ENCODE results near the gene BCAS1.

Gene BCAS1

DNA sequence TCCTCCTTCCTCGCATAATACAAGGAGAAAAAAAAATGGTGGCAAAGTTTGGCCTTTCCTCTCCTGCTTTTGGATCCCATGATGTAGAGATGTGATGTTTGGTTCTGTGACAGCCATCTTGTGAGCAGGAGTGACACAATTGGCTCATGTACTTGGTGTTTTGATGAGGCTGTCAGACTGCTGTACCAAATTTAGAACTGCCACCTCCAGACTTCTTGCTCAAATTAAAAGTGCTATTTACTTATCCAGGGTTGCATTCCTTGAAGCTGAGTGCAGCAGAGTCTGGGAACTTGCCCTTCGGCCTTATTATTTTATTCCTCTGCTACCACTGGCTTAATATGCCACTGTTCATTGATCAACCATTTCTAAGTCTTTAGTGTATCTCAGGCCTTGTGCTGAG lies 21.9 kb downstream of the BCAS1 start:
- Histone ChIP-seq H3K79me2 (no peaks in the 10 kb centered on the region), H3K9ac (no peak overlapping the region), H3K27me3 (ENCODE audit: control insufficient read depth, insufficient read depth, low read length) (no peaks in the 10 kb centered on the region), H3K9me3 (ENCODE audit: control insufficient read depth, low read length) (no peaks in the 10 kb centered on the region), H3K4me1 (no peaks in the 10 kb centered on the region), H3K27ac (no peak overlapping the region), H3K4me2 (ENCODE audit: low read length) (no peak overlapping the region), H2AFZ (no peak overlapping the region), H3K36me3 (ENCODE audit: control insufficient read depth, insufficient read depth, low read length) (no peaks in the 10 kb centered on the region), H3K4me3 (ENCODE audit: low read depth, low read length) (no peak overlapping the region)
- TF ChIP-seq, protein P1, sequence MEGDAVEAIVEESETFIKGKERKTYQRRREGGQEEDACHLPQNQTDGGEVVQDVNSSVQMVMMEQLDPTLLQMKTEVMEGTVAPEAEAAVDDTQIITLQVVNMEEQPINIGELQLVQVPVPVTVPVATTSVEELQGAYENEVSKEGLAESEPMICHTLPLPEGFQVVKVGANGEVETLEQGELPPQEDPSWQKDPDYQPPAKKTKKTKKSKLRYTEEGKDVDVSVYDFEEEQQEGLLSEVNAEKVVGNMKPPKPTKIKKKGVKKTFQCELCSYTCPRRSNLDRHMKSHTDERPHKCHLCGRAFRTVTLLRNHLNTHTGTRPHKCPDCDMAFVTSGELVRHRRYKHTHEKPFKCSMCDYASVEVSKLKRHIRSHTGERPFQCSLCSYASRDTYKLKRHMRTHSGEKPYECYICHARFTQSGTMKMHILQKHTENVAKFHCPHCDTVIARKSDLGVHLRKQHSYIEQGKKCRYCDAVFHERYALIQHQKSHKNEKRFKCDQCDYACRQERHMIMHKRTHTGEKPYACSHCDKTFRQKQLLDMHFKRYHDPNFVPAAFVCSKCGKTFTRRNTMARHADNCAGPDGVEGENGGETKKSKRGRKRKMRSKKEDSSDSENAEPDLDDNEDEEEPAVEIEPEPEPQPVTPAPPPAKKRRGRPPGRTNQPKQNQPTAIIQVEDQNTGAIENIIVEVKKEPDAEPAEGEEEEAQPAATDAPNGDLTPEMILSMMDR (IDR thresholded peaks at IDR 0.05), result no peak

DNA sequence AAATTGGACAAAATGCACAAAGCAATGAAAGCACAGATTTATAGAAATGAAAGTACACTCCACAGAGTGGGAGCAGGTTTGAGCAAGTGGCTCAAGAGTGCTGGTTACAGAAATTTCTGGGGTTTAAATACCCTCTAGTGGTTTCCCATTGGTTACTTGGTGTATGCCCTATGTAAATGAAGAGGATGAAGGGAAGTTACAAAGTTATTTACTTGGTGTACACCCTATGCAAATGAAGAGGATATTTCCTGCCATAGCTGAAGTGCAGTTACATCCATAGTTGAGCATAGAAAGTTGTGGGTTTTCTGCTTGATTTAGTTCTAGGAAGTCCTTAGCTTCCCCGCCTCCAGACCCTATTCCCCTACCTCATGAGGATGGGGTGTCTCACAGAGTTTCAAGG lies 22.7 kb downstream of the BCAS1 start:
- no peaks in the 10 kb centered on the region for H3K9me3 ChIP-seq (ENCODE audit: control insufficient read depth, low read length)
- H3K27ac ChIP-seq, result no peak overlapping the region
- no peaks in the 10 kb centered on the region for H3K36me3 ChIP-seq (ENCODE audit: control insufficient read depth, insufficient read depth, low read length)
- H3K79me2 ChIP-seq, result no peaks in the 10 kb centered on the region
- H3K4me1 ChIP-seq, result no peaks in the 10 kb centered on the region
- H3K9ac ChIP-seq, result no peak overlapping the region
- no peak overlapping the region for H3K4me3 ChIP-seq (ENCODE audit: low read depth, low read length)
- H3K4me2 ChIP-seq (ENCODE audit: low read length), result no peak overlapping the region
- H2AFZ ChIP-seq, result no peak overlapping the region
- no peaks in the 10 kb centered on the region for H3K27me3 ChIP-seq (ENCODE audit: control insufficient read depth, insufficient read depth, low read length)
- TF ChIP-seq, protein P1 (IDR thresholded peaks at IDR 0.05), result no peak

DNA sequence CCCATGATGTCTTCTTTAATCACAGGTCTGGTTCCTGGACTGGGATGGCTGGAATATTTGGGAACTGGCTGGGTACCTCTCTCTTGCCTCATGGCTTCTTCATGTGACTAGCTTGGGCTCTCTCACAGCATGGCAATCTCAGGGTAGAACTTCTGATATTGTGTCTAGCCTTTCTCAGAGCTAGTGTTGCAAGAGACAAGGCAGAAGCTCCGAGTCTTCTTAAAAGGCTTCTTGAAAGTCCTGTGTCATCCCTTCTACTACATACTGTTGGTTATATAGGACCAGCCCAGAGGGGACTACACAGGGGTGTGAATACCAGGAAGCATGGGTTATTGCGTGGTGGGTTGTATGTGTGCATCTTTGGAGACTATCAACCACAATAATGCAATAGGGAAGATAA lies 23.3 kb downstream of the BCAS1 start:
- Histone ChIP-seq H3K4me1 (no peaks in the 10 kb centered on the region), H3K9me3 (ENCODE audit: control insufficient read depth, low read length) (no peaks in the 10 kb centered on the region), H3K4me3 (ENCODE audit: low read depth, low read length) (no peak overlapping the region), H3K27me3 (ENCODE audit: control insufficient read depth, insufficient read depth, low read length) (no peaks in the 10 kb centered on the region), H3K9ac (no peak overlapping the region), H3K4me2 (ENCODE audit: low read length) (no peak overlapping the region), H3K27ac (no peak overlapping the region), H3K36me3 (ENCODE audit: control insufficient read depth, insufficient read depth, low read length) (no peaks in the 10 kb centered on the region), H3K79me2 (no peaks in the 10 kb centered on the region), H2AFZ (no peak overlapping the region)
- TF ChIP-seq, protein P1 (IDR thresholded peaks at IDR 0.05), result no peak

DNA sequence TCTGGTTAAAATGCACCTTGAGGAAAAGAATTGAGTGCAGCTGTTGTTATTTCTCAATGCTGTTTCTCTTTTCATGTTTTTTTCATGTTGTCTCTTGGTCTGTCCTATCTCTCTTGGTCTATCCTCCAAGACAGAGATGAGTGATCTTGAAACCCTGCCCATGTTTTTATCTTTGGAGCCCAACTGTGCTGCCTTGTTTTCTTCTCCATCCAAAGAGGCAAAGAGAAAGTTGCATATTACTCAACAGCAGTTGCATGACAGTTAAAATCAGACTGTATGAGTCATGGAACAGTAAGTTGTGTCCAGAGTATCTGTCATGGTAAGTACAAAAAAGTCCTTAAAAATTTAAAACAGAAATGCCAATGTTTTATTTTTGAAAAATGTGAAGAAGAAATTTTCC lies 26.2 kb downstream of the BCAS1 start:
- TF ChIP-seq, protein P1 (IDR thresholded peaks at IDR 0.05), result no peak
- no peak overlapping the region for H3K27ac ChIP-seq
- no peaks in the 10 kb centered on the region for H3K4me1 ChIP-seq
- H3K9me3 ChIP-seq (ENCODE audit: control insufficient read depth, low read length), result no peaks in the 10 kb centered on the region
- no peak overlapping the region for H2AFZ ChIP-seq
- no peak overlapping the region for H3K9ac ChIP-seq
- no peaks in the 10 kb centered on the region for H3K27me3 ChIP-seq (ENCODE audit: control insufficient read depth, insufficient read depth, low read length)
- H3K4me3 ChIP-seq (ENCODE audit: low read depth, low read length), result no peak overlapping the region
- no peaks in the 10 kb centered on the region for H3K36me3 ChIP-seq (ENCODE audit: control insufficient read depth, insufficient read depth, low read length)
- no peak overlapping the region for H3K4me2 ChIP-seq (ENCODE audit: low read length)
- H3K79me2 ChIP-seq, result no peaks in the 10 kb centered on the region

DNA sequence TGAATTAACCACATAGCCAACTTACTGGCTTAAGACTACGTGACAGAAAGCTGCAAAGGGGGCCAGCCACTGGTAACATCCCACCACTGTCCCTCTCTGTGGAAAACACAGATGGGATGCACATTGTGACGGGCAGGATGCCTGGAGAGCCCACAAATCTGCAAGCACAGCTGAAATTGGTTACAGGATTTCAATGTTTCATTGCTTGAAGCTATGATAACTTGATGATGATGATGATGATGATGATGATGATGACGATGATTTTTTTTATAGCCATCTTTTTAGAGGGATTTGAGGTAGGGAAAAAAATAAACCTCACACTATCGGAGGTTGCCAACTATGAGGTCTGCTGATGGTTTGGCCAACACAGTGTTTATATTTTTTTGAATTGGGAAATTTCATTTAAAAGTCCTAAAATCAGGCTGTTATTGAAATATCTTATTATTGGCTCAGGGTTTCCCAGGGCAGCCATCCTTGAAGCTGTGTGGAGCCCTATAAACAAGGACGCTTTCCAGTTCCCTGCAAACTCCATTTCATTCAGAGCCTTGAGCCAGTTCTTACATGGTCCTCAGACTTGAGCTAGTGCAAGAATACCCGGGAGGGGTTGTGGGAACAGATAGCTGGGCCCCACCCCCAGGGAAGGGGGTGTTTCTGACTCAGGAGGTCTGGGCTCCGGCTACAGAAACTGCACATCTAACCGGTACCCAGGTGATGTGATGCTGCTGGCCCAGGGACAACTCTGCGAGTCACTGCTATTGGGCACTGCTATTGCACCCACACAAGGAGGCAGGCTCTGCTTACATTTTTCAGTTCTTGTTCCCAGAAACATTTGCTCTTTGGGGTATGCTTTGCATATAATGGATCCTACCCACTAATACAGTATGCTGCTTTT lies 27.1 kb downstream of the BCAS1 start:
- no peaks in the 10 kb centered on the region for H3K79me2 ChIP-seq
- no peak overlapping the region for H3K4me2 ChIP-seq (ENCODE audit: low read length)
- H3K36me3 ChIP-seq (ENCODE audit: control insufficient read depth, insufficient read depth, low read length), result no peaks in the 10 kb centered on the region
- H3K4me3 ChIP-seq (ENCODE audit: low read depth, low read length), result no peak overlapping the region
- no peaks in the 10 kb centered on the region for H3K27me3 ChIP-seq (ENCODE audit: control insufficient read depth, insufficient read depth, low read length)
- no peaks in the 10 kb centered on the region for H3K9me3 ChIP-seq (ENCODE audit: control insufficient read depth, low read length)
- H3K27ac ChIP-seq, result no peak overlapping the region
- no peaks in the 10 kb centered on the region for H3K4me1 ChIP-seq
- TF ChIP-seq, protein P1 (IDR thresholded peaks at IDR 0.05), result no peak
- no peak overlapping the region for H3K9ac ChIP-seq
- no peak overlapping the region for H2AFZ ChIP-seq

Data from parathyroid adenoma (tissue), 2 donors.